ENCODE data around the gene PPM1H. TPM values are rescaled to one million over a fixed set of nuclear protein-coding genes. Genes with fewer than 3 reads are reported as not detected.
A peak's percentile ranks its signal among the peaks of the same experiment; 100 is the strongest.

PPM1H gene
- total RNA-seq, 2 donors from 2014 or later = 46.4 to 74.4 TPM

DNA sequence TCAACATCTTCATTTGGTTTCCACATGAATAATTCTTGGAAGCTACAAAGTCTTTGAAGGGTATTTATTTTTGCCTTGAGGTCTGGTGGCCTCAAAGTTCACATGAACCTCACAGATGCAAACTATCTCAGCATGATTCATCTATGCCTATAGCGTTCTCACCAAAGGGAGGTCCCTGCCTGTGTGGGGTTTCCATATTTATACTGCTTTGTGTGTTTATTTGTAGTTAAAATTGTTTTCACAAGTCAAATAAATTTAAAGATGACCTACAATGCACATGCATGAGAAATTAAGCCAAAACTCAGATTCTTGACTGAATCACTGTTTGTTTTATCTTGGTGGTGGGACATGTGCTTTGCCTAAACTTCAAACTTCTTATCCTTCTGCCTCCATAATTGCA lies 176.7 kb downstream of the PPM1H start:
- Histone ChIP-seq H3K27ac (ENCODE audit: low read depth, low read length) (no peak overlapping the region), H3K9ac (ENCODE audit: extremely low read depth, low read length, poor library complexity, severe bottlenecking) (no peak overlapping the region), H3K27me3 (ENCODE audit: control insufficient read depth, insufficient read depth, low read length, poor library complexity, severe bottlenecking) (no peaks in the 10 kb centered on the region), H3K4me1 (ENCODE audit: control insufficient read depth, insufficient read depth, low read length) (peaks cover 3% of the 10 kb centered on the region), H3K36me3 (ENCODE audit: control insufficient read depth, insufficient read depth, low read length) (no peaks in the 10 kb centered on the region), H3K9me3 (ENCODE audit: control insufficient read depth, low read length) (peaks cover 20% of the 10 kb centered on the region), H3K4me3 (ENCODE audit: low read length) (peak overlapping the region; percentile 53)
- peaks cover 61% of the 10 kb centered on the region for H3K36me3 Mint-ChIP-seq (ENCODE audit: low read depth)
- no peak for DNase-seq
- H3K9me3 Mint-ChIP-seq = peaks cover 30% of the 10 kb centered on the region
- H3K4me1 Mint-ChIP-seq = peaks cover 23% of the 10 kb centered on the region
- H3K27ac Mint-ChIP-seq = no peak overlapping the region
- H3K27me3 Mint-ChIP-seq (ENCODE audit: insufficient read depth) = no peaks in the 10 kb centered on the region
- H3K4me3 Mint-ChIP-seq = no peak overlapping the region
- TF ChIP-seq, protein P1, sequence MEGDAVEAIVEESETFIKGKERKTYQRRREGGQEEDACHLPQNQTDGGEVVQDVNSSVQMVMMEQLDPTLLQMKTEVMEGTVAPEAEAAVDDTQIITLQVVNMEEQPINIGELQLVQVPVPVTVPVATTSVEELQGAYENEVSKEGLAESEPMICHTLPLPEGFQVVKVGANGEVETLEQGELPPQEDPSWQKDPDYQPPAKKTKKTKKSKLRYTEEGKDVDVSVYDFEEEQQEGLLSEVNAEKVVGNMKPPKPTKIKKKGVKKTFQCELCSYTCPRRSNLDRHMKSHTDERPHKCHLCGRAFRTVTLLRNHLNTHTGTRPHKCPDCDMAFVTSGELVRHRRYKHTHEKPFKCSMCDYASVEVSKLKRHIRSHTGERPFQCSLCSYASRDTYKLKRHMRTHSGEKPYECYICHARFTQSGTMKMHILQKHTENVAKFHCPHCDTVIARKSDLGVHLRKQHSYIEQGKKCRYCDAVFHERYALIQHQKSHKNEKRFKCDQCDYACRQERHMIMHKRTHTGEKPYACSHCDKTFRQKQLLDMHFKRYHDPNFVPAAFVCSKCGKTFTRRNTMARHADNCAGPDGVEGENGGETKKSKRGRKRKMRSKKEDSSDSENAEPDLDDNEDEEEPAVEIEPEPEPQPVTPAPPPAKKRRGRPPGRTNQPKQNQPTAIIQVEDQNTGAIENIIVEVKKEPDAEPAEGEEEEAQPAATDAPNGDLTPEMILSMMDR (conservative IDR thresholded peaks at IDR 0.05) = no peak
- 100% methylated on average over 1 of the region's 1 CpG; no CpG with 5 or more reads in 1 of the 2 experiments for WGBS, 2 experiments (ENCODE audit: insufficient coverage in 1 of 2, insufficient read length in 1 of 2)

DNA sequence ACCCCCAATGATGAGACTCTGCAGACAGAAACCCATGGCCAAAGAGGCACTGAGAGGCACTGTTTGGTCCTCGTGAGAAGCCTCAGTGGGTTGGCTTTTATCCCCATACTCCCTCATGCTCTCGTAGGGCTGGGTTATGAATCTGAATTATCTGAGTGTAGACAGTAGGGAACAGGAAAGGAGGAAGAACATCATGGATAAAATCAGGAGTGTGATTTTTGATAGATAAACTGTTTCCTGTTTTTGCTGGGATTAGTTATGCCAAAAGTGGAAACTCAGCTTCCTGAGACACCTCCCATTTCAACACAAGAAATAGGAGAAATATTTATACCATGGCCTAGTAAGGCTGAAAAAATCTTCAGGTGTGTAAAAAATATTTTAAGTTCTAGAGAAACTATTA lies 177.9 kb downstream of the PPM1H start:
- TF ChIP-seq, protein P1 (conservative IDR thresholded peaks at IDR 0.05) = no peak
- Mint-ChIP-seq H3K36me3 (ENCODE audit: low read depth) (peaks cover 57% of the 10 kb centered on the region), H3K4me1 (peaks cover 21% of the 10 kb centered on the region), H3K4me3 (no peak overlapping the region), H3K27ac (no peak overlapping the region), H3K9me3 (peaks cover 30% of the 10 kb centered on the region), H3K27me3 (ENCODE audit: insufficient read depth) (no peaks in the 10 kb centered on the region)
- Histone ChIP-seq H3K9me3 (ENCODE audit: control insufficient read depth, low read length) (peaks cover 20% of the 10 kb centered on the region), H3K36me3 (ENCODE audit: control insufficient read depth, insufficient read depth, low read length) (no peaks in the 10 kb centered on the region), H3K27ac (ENCODE audit: low read depth, low read length) (no peak overlapping the region), H3K4me3 (ENCODE audit: low read length) (no peak overlapping the region), H3K27me3 (ENCODE audit: control insufficient read depth, insufficient read depth, low read length, poor library complexity, severe bottlenecking) (no peaks in the 10 kb centered on the region), H3K4me1 (ENCODE audit: control insufficient read depth, insufficient read depth, low read length) (peaks cover 3% of the 10 kb centered on the region), H3K9ac (ENCODE audit: extremely low read depth, low read length, poor library complexity, severe bottlenecking) (no peak overlapping the region)
- WGBS, 2 experiments (ENCODE audit: insufficient coverage in 1 of 2, insufficient read length in 1 of 2) = 86 to 100% methylated on average over 1 to 2 of the region's 2 CpGs
- no peak for DNase-seq

DNA sequence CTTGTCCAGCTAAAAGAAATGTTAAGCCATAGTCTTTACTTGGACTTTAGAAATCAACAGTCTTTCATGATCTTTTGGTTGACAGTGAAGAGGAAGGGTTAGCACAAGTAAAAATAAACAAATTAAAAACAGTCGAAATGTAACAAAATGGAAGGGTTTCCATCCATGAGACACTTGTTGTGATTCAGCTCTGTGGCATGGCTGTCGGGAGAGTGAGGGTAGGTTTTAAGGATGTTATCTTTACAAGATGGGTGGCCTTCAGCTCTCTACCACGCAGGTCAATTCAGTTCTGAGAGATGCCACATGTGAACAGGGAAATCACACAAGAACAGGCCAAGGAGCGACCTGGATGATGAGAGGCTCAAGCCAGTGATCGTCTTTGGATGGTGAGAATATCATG lies 180.2 kb downstream of the PPM1H start:
- no peaks in the 10 kb centered on the region for H3K4me1 ChIP-seq (ENCODE audit: control insufficient read depth, insufficient read depth, low read length)
- Mint-ChIP-seq H3K36me3 (ENCODE audit: low read depth) (peaks cover 50% of the 10 kb centered on the region), H3K27me3 (ENCODE audit: insufficient read depth) (no peaks in the 10 kb centered on the region), H3K4me1 (peaks cover 12% of the 10 kb centered on the region), H3K9me3 (peaks cover 22% of the 10 kb centered on the region), H3K4me3 (no peak overlapping the region), H3K27ac (no peak overlapping the region)
- peaks cover 20% of the 10 kb centered on the region for H3K9me3 ChIP-seq (ENCODE audit: control insufficient read depth, low read length)
- TF ChIP-seq, protein P1 (conservative IDR thresholded peaks at IDR 0.05) = no peak
- H3K9ac ChIP-seq (ENCODE audit: extremely low read depth, low read length, poor library complexity, severe bottlenecking) = no peak overlapping the region
- no peak overlapping the region for H3K4me3 ChIP-seq (ENCODE audit: low read length)
- H3K36me3 ChIP-seq (ENCODE audit: control insufficient read depth, insufficient read depth, low read length) = no peaks in the 10 kb centered on the region
- H3K27me3 ChIP-seq (ENCODE audit: control insufficient read depth, insufficient read depth, low read length, poor library complexity, severe bottlenecking) = no peaks in the 10 kb centered on the region
- 87 to 91% methylated on average over 3 to 4 of the region's 5 CpGs for WGBS, 2 experiments (ENCODE audit: insufficient coverage in 1 of 2, insufficient read length in 1 of 2)
- H3K27ac ChIP-seq (ENCODE audit: low read depth, low read length) = no peak overlapping the region
- no peak for DNase-seq

Measured in endodermal cell (in vitro differentiated cells).